Thyroid gland (tissue), 4 donors: Measurements from ENCODE around the gene PRKAG1.

Source experiments
- CTCF ChIP-seq, 6 experiments: fragments of 200-600 bp in 3 of 6; fragments of 450-650 bp in 3 of 6; sonication (generic) in 3 of 6; IDR thresholded peaks; one replicate each; pipeline ENCODE4 v1.5.1; 2016 to 2019; ENCODE audit warnings: antibody characterized with exemption in 6 of 6, mild to moderate bottlenecking in 2 of 6, inconsistent platforms in 1 of 6, moderate library complexity in 1 of 6
- POLR2A ChIP-seq, 2 donors: fragments of 450-650 bp; IDR thresholded peaks; one replicate each; pipeline ENCODE4 v1.6.1; 2017; ENCODE audit warnings: antibody characterized with exemption in 2 of 2, mild to moderate bottlenecking in 2 of 2, moderate library complexity in 1 of 2

DNA sequence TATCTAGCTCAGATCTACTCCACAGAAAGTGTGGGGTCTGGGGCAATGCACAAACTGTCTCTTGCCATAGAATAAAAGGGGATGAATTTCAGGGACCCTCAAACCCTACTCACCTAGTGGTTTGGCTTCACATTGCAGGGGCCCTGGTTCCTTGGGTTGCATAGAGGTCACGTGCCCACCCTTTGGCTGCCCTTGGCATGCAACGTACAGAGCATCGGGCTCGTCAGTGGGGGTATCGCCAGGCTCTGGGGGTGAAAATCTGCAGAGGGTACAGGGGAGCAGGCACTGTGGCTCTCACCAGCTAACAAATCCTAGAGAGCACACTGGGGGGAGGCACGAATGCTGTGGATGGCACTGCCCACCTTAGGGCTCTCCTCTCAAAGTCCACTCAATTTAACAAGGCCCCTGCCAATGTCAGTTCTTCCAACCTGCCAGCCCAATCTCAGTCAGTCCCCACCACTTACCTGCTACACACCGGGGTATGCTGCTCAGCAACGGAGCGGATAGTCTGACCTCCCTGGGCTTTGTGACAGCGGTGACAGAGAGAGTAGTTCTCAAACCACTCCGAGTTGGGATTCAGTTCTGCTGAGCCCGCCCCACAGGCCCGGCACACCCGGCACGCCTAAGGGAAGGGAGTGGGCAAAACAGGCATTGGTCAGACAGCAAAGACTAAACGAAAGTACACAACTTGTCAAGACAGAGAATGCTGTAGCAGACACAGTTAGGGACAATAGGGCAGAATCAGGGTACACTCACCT is 34.1 kb upstream of the PRKAG1 start:
- no peak for TF ChIP-seq CTCF (IDR thresholded peaks at IDR 0.05)
- no peak for TF ChIP-seq POLR2A (IDR thresholded peaks at IDR 0.05)
